ENCODE data around the gene RPTOR.
"Not testable (repeated sequence)": the region's sequence is repeated elsewhere in the genome, so short reads cannot be mapped to it uniquely, and the experiment has no call there.

The RPTOR gene

GRCh38 chr17:80546267-80546666, 1.6 kb downstream of the RPTOR start:
- DNase-seq (ENCODE audit: low spot score) = no peak

GRCh38 chr17:80552523-80552922, 7.9 kb downstream of the RPTOR start:
- DNase-seq (ENCODE audit: low spot score) = no peak

- DNase-seq (ENCODE audit: low spot score) = no peak
These were observed 10.6 kb downstream of the RPTOR start for GRCh38 chr17:80555266-80555665.

GRCh38 chr17:80558046-80558445, 13.4 kb downstream of the RPTOR start:
- no peak for DNase-seq (ENCODE audit: low spot score)

GRCh38 chr17:80559825-80560251, 15.2 kb downstream of the RPTOR start:
- no peak for DNase-seq (ENCODE audit: low spot score)

GRCh38 chr17:80561541-80562114, 17.0 kb downstream of the RPTOR start:
- no peak for DNase-seq (ENCODE audit: low spot score)

- DNase-seq (ENCODE audit: low spot score) = no peak
These were observed 19.9 kb downstream of the RPTOR start for GRCh38 chr17:80564545-80564944.

GRCh38 chr17:80565343-80566053, 20.9 kb downstream of the RPTOR start:
- DNase-seq (ENCODE audit: low spot score) = no peak

GRCh38 chr17:80566054-80566400, 21.4 kb downstream of the RPTOR start:
- no peak for DNase-seq (ENCODE audit: low spot score)

- no peak for DNase-seq (ENCODE audit: low spot score)
These were observed 23.6 kb downstream of the RPTOR start for GRCh38 chr17:80568246-80568645.

- DNase-seq (ENCODE audit: low spot score) = no peak
These were observed 25.3 kb downstream of the RPTOR start for GRCh38 chr17:80569924-80570323.

GRCh38 chr17:80573701-80574100, 29.1 kb downstream of the RPTOR start:
- DNase-seq (ENCODE audit: low spot score) = no peak

GRCh38 chr17:80574496-80574895, 29.9 kb downstream of the RPTOR start:
- no peak for DNase-seq (ENCODE audit: low spot score)

GRCh38 chr17:80575057-80575875, 30.6 kb downstream of the RPTOR start:
- peak; percentile 80 for DNase-seq (ENCODE audit: low spot score)

- DNase-seq (ENCODE audit: low spot score) = no peak
These were observed 33.4 kb downstream of the RPTOR start for GRCh38 chr17:80577876-80578570.

- DNase-seq (ENCODE audit: low spot score) = not testable (repeated sequence)
These were observed 34.2 kb downstream of the RPTOR start for GRCh38 chr17:80578668-80579388.

- DNase-seq (ENCODE audit: low spot score) = no peak
These were observed 37.5 kb downstream of the RPTOR start for GRCh38 chr17:80582165-80582564.

GRCh38 chr17:80584176-80584905, 39.7 kb downstream of the RPTOR start:
- DNase-seq (ENCODE audit: low spot score) = no peak

- DNase-seq (ENCODE audit: low spot score) = no peak
These were observed 41.5 kb downstream of the RPTOR start for GRCh38 chr17:80585890-80586845.

GRCh38 chr17:80586846-80587228, 42.2 kb downstream of the RPTOR start:
- no peak for DNase-seq (ENCODE audit: low spot score)
